NCI-H1105 treated with DMSO at 0.1 percent for 48 hours (cell line): ENCODE data around the gene LLCFC1.
"Not testable (repeated sequence)": the region's sequence is repeated elsewhere in the genome, so short reads cannot be mapped to it uniquely, and the experiment has no call there.

ENCODE experiments used
- DNase-seq: peaks from one replicate; lab custom pipeline; 2025; lab: John Stamatoyannopoulos, UW

The LLCFC1 gene

GRCh38 chr7:142943706-142944268 is 4.5 kb downstream of the LLCFC1 start:
- DNase-seq = no peak

- DNase-seq = no peak
Observed at GRCh38 chr7:142945001-142945400, 5.7 kb downstream of the LLCFC1 start.

- no peak for DNase-seq
Observed at GRCh38 chr7:142948603-142949002, 9.3 kb downstream of the LLCFC1 start.

- no peak for DNase-seq
Observed at GRCh38 chr7:142950235-142950634, 11.0 kb downstream of the LLCFC1 start.

GRCh38 chr7:142954680-142955268 is 15.5 kb downstream of the LLCFC1 start:
- DNase-seq = no peak

- DNase-seq = no peak
Observed at GRCh38 chr7:142956951-142957623, 17.8 kb downstream of the LLCFC1 start.

- no peak for DNase-seq
Observed at GRCh38 chr7:142957723-142958122, 18.4 kb downstream of the LLCFC1 start.

GRCh38 chr7:142959202-142959601 is 19.9 kb downstream of the LLCFC1 start:
- DNase-seq = no peak

GRCh38 chr7:142960955-142961512 is 21.8 kb downstream of the LLCFC1 start:
- no peak for DNase-seq

- DNase-seq = no peak
Observed at GRCh38 chr7:142961595-142961972, 22.3 kb downstream of the LLCFC1 start.

GRCh38 chr7:142961973-142962926 is 23.0 kb downstream of the LLCFC1 start, which contains the start of gene KEL:
Gene KEL, minus strand, starts transcription at chr7:142962363. Its CDS starts 157 bp downstream, at chr7:142962206.
- DNase-seq = no peak

GRCh38 chr7:142962991-142963390 is 23.7 kb downstream of the LLCFC1 start:
- peak; percentile 22 for DNase-seq

GRCh38 chr7:142963993-142964392 is 24.7 kb downstream of the LLCFC1 start:
- DNase-seq = no peak

GRCh38 chr7:142964502-142965246 is 25.4 kb downstream of the LLCFC1 start:
- DNase-seq = no peak

- no peak for DNase-seq
Observed at GRCh38 chr7:142968229-142968628, 28.9 kb downstream of the LLCFC1 start.

GRCh38 chr7:142969183-142969582 is 29.9 kb downstream of the LLCFC1 start:
- DNase-seq = no peak

GRCh38 chr7:142974626-142975025 is 35.3 kb downstream of the LLCFC1 start:
- DNase-seq = no peak

GRCh38 chr7:142978402-142978801 is 39.1 kb downstream of the LLCFC1 start:
- not testable (repeated sequence) for DNase-seq

GRCh38 chr7:142983825-142984224 is 44.5 kb downstream of the LLCFC1 start:
- DNase-seq = no peak

- no peak for DNase-seq
Observed at GRCh38 chr7:142984297-142984696, 45.0 kb downstream of the LLCFC1 start.
